ENCODE data around the gene ABTB1.

Gene ABTB1

GRCh38 chr3:127707851-127708411, 35.2 kb downstream of the ABTB1 start:
- DNase-seq, result no peak

- no peak for DNase-seq
These were observed 36.1 kb downstream of the ABTB1 start for GRCh38 chr3:127708837-127709236.

DNA sequence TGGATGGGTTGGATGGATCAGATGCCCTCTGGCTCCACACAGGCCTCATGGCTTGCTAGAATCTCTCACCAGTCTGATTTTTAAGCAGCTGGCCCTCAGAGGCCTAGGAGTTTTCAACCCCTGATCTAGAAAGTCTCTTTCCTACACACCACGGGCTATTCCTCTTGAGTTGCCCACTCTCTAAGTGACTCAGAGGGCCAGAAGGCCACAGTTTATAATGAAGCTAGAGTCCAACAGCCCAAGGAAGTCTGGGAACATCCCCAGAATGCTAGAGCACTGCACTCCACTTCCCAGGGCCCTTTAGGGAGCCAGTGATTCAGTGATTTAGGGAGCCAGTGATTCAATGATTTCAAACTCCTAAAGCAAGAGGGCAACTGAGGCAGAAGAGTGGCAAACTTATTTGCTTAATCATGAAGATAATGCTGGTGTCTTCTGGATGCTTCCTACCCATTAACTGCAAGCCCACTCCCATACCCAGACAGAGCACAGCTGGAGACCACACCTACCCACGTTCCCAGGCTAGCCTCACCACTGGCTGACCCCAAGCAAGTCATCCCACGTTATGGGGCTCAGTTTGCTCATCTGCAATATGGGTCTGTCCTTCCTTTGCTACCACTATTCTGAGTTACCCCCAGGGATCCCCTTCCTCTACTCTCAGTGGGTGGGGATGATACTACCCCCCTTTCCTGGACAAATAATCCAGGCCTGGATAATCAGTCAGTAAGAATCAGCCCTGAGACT, 36.7 kb downstream of the ABTB1 start:
- DNase-seq, result no peak

- no peak for DNase-seq
These were observed 37.6 kb downstream of the ABTB1 start for GRCh38 chr3:127710155-127710941.

DNA sequence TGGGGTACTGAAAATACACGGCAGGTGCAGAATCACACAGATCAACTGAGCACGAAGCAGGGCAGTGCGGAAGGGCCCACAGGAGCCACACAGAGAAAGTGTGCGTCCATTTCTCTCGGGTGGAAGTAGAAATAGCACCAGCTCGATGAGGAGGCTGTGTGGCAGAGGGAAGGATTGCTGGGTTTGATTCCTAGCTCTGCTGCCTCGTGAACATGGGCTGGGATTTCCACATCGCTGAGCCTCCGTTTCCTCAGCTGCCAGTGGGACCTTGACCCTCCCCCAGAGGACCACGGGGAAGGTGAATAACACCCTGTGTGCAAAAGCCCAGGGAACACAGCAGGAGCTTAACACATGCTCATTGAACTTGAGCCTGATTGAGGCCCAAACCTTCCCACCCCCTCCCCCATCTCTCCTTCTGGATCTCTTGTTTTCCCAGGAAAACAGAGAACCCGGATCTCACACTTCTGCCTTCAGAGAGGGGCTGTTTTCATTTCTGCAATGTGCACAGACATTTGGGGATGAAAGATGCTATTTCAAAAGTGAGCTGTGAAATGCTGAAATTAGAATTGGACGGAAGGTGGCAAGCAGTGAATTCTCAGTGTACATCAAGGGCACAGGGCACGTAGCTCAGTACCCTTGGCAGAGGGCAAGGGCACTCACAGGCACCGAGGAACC, 38.4 kb downstream of the ABTB1 start:
- DNase-seq, result no peak

- DNase-seq, result no peak
These were observed 39.1 kb downstream of the ABTB1 start for GRCh38 chr3:127711896-127712295.

GRCh38 chr3:127712461-127712860, 39.7 kb downstream of the ABTB1 start:
- no peak for DNase-seq

- DNase-seq, result no peak
These were observed 40.4 kb downstream of the ABTB1 start for GRCh38 chr3:127712881-127713771.

DNA sequence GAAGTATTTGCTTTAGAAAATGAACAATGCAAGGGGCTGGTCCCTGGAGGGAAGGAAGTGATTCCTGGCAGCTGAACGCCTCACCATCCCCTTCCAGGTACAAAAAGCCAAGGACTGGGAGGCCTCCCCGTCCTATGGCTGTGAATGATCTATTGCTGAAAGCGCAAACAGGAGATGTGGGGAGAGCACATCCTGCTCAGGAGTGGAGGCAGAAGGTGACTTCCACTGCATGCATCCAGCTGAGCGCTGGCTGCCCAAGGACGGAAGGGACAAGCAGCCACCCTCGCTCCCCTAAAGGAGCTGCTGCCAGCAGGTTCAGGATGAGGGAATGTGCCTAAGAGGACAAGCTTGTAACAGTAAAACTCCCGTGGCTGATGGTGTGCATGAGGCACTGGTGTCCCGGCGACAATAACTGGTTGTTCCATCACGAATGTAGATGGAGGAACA, 41.4 kb downstream of the ABTB1 start:
- DNase-seq, result no peak

DNA sequence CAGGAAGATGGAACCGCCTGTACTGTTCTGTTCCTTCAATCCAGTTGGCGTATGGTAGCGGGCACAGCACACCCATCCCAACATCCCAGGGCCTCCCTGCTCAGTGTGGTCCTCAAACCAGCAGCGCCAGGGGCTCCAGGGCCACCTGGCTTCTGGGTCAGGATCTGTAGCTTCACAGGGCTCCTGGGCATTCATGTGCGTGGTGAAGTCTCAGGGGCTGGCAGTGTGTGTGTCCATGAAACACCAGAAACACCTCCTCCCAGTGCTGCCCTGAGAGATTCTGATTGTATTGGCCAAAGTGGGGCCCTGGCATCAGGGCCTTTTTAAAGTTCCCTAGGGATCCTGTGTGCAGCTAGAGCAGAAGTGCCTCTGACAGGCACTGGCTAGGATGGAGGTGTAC, 42.1 kb downstream of the ABTB1 start:
- no peak for DNase-seq

GRCh38 chr3:127715532-127715931, 42.8 kb downstream of the ABTB1 start:
- DNase-seq, result no peak

- no peak for DNase-seq
These were observed 43.6 kb downstream of the ABTB1 start for GRCh38 chr3:127716384-127716783.

- no peak for DNase-seq
These were observed 44.8 kb downstream of the ABTB1 start for GRCh38 chr3:127717357-127718244.

DNA sequence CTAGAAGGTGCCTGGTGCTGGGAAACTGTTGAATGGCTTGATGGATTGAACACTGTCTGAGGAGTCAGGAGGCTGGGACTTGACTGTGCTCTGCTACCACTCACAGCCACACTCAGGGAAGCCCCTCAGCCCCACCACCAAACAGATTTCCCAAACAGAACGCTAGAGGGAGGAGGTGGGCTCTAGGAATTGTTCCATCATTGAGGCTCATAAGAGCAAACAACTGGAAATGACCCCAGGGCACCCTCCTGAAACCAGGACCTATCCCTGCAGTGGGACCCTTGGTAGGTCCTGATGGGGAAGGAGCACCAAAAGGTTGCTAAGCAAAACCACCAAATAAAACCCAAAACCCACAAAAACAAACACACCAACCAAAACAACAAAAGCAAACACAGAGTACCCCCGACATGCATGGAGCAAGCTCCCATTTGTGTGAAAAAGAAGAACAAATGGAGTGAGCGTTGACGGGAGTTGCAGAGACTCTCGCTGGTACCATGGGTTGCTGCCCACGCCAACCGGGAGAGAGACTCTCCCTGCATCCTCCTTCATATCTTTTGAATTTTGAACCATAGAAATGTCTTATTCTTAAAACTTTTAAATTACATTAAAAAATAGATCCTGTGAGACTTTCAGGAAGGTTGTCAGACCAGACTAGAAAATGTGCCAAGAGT, 45.6 kb downstream of the ABTB1 start:
- DNase-seq, result no peak

- DNase-seq, result no peak
These were observed 46.2 kb downstream of the ABTB1 start for GRCh38 chr3:127718916-127719290.

GRCh38 chr3:127719369-127719768, 46.6 kb downstream of the ABTB1 start:
- no peak for DNase-seq

DNA sequence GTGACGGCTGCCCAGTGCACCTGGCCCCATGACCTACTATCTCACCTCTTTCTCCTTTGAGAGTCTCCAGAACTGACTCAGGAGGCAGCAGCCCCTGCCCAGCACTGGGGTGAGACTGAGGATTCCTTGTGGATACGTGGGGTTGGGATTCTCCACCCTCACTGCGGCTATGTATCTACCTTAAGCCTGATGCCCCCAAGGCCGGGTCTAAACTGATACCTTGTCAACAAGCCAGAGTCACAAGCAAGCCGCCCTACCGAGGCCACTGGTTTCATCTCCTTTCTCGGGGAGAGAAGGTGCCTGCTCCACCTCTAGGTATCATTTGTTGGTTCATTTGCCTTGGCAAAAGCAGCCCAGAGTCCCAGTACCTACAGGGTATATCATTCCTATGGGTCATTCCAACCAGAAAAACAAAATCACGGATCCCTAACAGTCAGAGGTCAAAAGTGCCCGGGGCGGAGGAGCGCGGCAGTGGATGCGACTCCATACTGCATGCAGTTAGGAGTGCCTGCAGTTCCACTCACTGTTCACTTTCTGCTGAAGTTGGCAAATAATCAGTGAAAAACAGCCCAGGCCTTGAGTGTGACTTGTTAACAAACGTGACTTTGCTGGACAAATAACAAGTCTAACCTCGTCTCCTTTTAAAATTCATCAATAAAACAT, 47.5 kb downstream of the ABTB1 start:
- no peak for DNase-seq

DNA sequence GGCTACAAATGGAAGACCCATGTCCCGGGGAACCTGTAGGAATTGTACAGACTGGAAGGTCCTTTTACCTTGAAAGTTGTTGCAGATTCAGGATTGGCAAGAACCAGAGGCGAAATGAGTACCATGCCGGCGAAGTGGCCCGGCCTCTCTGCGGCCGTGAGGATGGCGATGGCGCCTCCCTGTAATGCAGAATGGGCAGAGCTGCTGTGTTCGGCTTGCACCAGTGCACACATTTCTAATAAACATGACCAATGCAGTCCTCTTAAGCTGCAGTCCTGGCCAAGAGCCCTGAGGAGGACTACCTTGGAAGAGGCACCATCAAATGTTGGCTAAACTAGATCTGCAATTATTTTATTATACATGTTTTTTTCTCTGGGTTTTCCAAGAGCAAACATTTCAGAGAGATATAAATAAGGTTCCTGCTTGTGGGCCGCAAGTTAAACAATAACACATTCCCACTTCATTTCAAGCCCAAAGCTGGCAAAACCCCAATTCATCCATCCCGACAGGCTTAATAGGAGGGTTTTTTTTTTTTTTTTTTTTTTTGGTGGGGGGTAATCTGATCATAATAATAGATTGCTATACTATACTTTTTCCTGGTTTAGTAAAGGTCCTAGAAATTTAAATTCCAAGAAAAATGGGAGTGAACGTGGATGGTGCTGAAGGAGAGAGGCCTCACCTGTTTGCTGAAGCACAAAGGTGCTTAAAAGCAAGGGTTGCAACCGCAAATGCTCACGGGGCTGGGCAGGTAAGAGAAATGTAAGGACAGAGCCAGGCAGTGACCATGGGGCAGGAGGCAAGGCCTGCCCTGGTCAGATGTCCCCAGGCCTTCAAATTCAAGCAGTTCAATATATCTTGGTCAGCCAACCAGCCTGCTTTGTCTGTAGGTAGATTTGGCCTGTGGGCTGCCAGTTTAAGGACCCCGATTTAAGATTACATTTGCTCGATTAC, 48.5 kb downstream of the ABTB1 start:
- no peak for DNase-seq
